VCaP (cell line): ENCODE measurements around the gene UQCC3.

Experiments used
- H3K27ac ChIP-seq: fragments of 450-650 bp; 2 replicates; pipeline ENCODE4 v1.5.1; 2017
- CTCF ChIP-seq: fragments of 450-650 bp; conservative IDR thresholded peaks from 2 replicates; pipeline ENCODE4 v1.5.1; 2017; ENCODE audit warnings: mild to moderate bottlenecking, moderate library complexity

The UQCC3 gene

GRCh38 chr11:62707277-62707861 lies 35.9 kb downstream of the UQCC3 start, which contains the start of the genes BSCL2 and GNG3:
Gene BSCL2, minus strand, starts transcription at chr11:62707424. Its CDS starts 229 bp downstream, at chr11:62707195.
Gene GNG3, plus strand, starts transcription at chr11:62707676. Its CDS starts 620 bp downstream, at chr11:62708296.
- TF ChIP-seq CTCF: no peak

GRCh38 chr11:62708392-62708791 lies 36.9 kb downstream of the UQCC3 start:
- TF ChIP-seq CTCF: no peak
- peak overlapping the region; percentile 93 for H3K27ac ChIP-seq

More at GRCh38 chr11:62707277-62707861, 35.9 kb downstream of the UQCC3 start, which contains the start of the genes BSCL2 and GNG3:
- H3K27ac ChIP-seq: peak within 1 kb of the TSS; percentile 93

GRCh38 chr11:62708793-62709192 lies 37.3 kb downstream of the UQCC3 start:
- TF ChIP-seq CTCF: no peak
- peak overlapping the region; percentile 93 for H3K27ac ChIP-seq

DNA sequence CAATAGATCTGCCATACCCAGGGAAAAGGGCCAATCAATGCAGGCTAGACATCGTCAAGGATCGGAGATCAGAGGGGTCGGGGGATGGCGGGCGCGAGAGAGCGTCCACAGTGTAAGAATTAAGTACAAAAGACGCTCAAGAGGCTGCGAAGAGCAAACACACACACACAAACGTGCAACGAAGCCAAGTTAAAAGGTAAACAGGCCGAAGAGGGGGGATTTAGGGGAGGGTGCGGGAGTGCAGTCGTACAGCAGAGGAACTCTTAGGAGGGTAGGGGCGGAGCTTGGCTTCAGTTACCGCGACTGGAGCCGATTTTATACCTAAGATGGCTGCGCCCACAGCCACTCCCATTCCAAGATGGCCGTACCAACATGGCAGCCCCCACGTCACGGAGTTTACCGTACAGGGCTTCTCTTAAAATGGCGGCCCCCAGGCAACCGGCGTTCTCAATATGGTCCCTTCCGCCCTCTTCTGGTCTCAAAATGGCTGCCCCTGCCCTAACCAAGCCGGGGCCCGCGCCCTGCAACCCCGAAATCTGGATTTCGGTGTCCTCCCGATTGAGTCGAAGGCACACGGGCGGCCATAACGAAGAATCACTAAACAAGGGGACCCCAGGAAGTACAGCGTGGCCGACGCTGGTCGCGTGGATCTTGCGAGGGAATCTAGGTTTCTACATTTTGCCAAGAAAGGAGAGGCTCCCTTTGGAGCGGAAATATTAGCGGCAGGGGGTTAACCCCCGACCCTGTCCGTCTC lies 38.0 kb downstream of the UQCC3 start:
- peak overlapping the region; percentile 93 for H3K27ac ChIP-seq
- TF ChIP-seq CTCF: no peak

DNA sequence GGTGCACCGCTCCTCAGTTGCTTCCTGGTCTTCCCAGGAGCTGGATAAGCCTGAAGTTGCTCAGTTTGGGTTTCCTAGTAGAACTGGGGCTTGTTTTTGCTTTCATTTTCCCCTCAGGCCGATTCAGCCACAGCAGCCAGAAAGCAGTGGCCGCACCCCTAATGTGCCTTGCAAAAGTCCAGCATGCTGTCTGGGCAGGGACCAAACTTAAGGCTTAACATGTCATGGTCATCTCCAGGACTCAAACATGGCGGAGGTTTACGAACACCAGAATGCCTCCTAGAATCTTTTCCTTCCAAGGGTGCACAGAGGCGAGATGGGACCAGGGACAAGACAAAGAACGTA lies 38.5 kb downstream of the UQCC3 start:
- peak overlapping the region; percentile 93 for H3K27ac ChIP-seq
- TF ChIP-seq CTCF: no peak

DNA sequence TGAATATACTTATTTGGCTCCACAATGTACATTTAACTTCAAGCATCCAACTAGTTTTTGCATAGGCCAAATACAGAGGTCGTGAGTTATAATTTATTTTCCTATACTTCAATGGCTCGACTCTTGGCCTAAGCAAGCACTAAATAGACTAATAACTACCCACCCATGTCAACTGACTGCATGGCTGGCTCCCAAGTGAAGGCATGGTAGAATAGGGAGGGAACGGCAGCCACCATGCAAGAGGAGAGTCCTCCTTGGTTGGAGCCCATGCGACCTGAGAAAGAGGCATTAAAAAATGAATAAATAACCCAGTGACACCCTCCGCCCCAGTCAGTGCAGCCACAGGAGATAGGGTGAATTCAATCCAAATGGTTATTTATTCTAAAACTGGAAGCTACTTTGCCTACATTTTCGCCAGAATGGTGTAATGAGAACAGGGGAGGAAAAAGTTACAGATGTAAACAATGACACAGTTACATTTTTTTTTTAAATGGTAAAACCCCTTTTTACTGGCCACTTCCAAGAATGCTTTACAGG lies 40.9 kb downstream of the UQCC3 start:
- TF ChIP-seq CTCF: no peak
- H3K27ac ChIP-seq: 0 out of 2 replicates have a peak overlapping the region, but pooled peaks have one; percentile 5

- H3K27ac ChIP-seq: 0 out of 2 replicates have a peak overlapping the region, but pooled peaks have one; percentile 5
- TF ChIP-seq CTCF: no peak
These were observed 41.4 kb downstream of the UQCC3 start for GRCh38 chr11:62712861-62713260.
